DOHH2 (cell line): ENCODE data around the gene SET.

Source experiments
- CTCF ChIP-seq: fragments of 200-600 bp; sonication (generic); IDR thresholded peaks from one replicate; pipeline ENCODE4 v1.5.1; 2014; ENCODE audit warnings: antibody characterized with exemption, mild to moderate bottlenecking, low read depth, low read length; ENCODE audit not compliant: poor library complexity, severe bottlenecking
- EZH2phosphoT487 ChIP-seq: fragments of 200-600 bp; sonication (generic); IDR thresholded peaks from 2 replicates; pipeline ENCODE4 v1.6.1; 2017; ENCODE audit warnings: borderline replicate concordance, mild to moderate bottlenecking, antibody characterized with exemption, low read length, moderate library complexity, mixed read lengths

- TF ChIP-seq CTCF (no peak), EZH2phosphoT487 (no peak)
Measured at GRCh38 chr9:128657796-128658195, 31.2 kb upstream of the SET start.
